ENCODE measurements around the gene ARID1B. TPM values are rescaled to one million over a fixed set of nuclear protein-coding genes. Genes with fewer than 3 reads are reported as not detected.

Gene ARID1B
- total RNA-seq, 1 experiment from 2014 or later, result 63.9 TPM

- POLR2A ChIA-PET, result no interaction called here
- Mint-ChIP-seq H3K4me1 (ENCODE audit: insufficient read depth, unreplicated experiment) (peaks cover 12% of the 10 kb centered on the region), H3K9me3 (ENCODE audit: unreplicated experiment) (no peaks in the 10 kb centered on the region), H3K36me3 (ENCODE audit: insufficient read depth, unreplicated experiment) (peaks cover 17% of the 10 kb centered on the region), H3K27ac (ENCODE audit: low read depth, unreplicated experiment) (no peak overlapping the region), H3K4me3 (ENCODE audit: unreplicated experiment) (no peak overlapping the region), H3K27me3 (ENCODE audit: insufficient read depth, unreplicated experiment) (no peaks in the 10 kb centered on the region)
- BruUV-seq (replicated peaks), result no TSS peak
- CTCF ChIA-PET, result no interaction called here
- intact Hi-C loops (cut with micrococcal nuclease), result no loop called here
- no peak for TF ChIP-seq CTCF (IDR thresholded peaks at IDR 0.05; ENCODE audit: unreplicated experiment)
- DNase-seq (ENCODE audit: unreplicated experiment), result no peak
These were observed 296.4 kb downstream of the ARID1B start for GRCh38 chr6:157073596-157073995.

GRCh38 chr6:157074969-157075368, 297.8 kb downstream of the ARID1B start:
- POLR2A ChIA-PET, result no interaction called here
- CTCF ChIA-PET, result no interaction called here
- Mint-ChIP-seq H3K4me1 (ENCODE audit: insufficient read depth, unreplicated experiment) (peaks cover 6% of the 10 kb centered on the region), H3K4me3 (ENCODE audit: unreplicated experiment) (no peak overlapping the region), H3K27ac (ENCODE audit: low read depth, unreplicated experiment) (no peak overlapping the region), H3K9me3 (ENCODE audit: unreplicated experiment) (no peaks in the 10 kb centered on the region), H3K36me3 (ENCODE audit: insufficient read depth, unreplicated experiment) (peaks cover 17% of the 10 kb centered on the region), H3K27me3 (ENCODE audit: insufficient read depth, unreplicated experiment) (no peaks in the 10 kb centered on the region)
- no peak for TF ChIP-seq CTCF (IDR thresholded peaks at IDR 0.05; ENCODE audit: unreplicated experiment)
- no TSS peak for BruUV-seq (replicated peaks)
- intact Hi-C loops (cut with micrococcal nuclease), result no loop called here
- no peak for DNase-seq (ENCODE audit: unreplicated experiment)

- peak; percentile 24 for DNase-seq (ENCODE audit: unreplicated experiment)
These were observed 298.6 kb downstream of the ARID1B start for GRCh38 chr6:157075549-157076450.

GRCh38 chr6:157076451-157076822, 299.3 kb downstream of the ARID1B start:
- BruUV-seq (replicated peaks), result no TSS peak
- no peak for DNase-seq (ENCODE audit: unreplicated experiment)
- no peaks in the 10 kb centered on the region for H3K9me3 Mint-ChIP-seq (ENCODE audit: unreplicated experiment)
- CTCF ChIA-PET, result no interaction called here
- intact Hi-C loops (cut with micrococcal nuclease), result no loop called here
- H3K36me3 Mint-ChIP-seq (ENCODE audit: insufficient read depth, unreplicated experiment), result peaks cover 8% of the 10 kb centered on the region
- H3K27ac Mint-ChIP-seq (ENCODE audit: low read depth, unreplicated experiment), result no peak overlapping the region
- H3K27me3 Mint-ChIP-seq (ENCODE audit: insufficient read depth, unreplicated experiment), result no peaks in the 10 kb centered on the region
- POLR2A ChIA-PET, result no interaction called here
- no peak overlapping the region for H3K4me3 Mint-ChIP-seq (ENCODE audit: unreplicated experiment)
- peaks cover 6% of the 10 kb centered on the region for H3K4me1 Mint-ChIP-seq (ENCODE audit: insufficient read depth, unreplicated experiment)
- no peak for TF ChIP-seq CTCF (IDR thresholded peaks at IDR 0.05; ENCODE audit: unreplicated experiment)

More at GRCh38 chr6:157075549-157076450, 298.6 kb downstream of the ARID1B start:
- no peak for TF ChIP-seq CTCF (IDR thresholded peaks at IDR 0.05; ENCODE audit: unreplicated experiment)
- no peak overlapping the region for H3K27ac Mint-ChIP-seq (ENCODE audit: low read depth, unreplicated experiment)
- intact Hi-C loops (cut with micrococcal nuclease), result no loop called here
- BruUV-seq (replicated peaks), result no TSS peak
- no peak overlapping the region for H3K4me3 Mint-ChIP-seq (ENCODE audit: unreplicated experiment)
- POLR2A ChIA-PET, result no interaction called here
- H3K4me1 Mint-ChIP-seq (ENCODE audit: insufficient read depth, unreplicated experiment), result peaks cover 6% of the 10 kb centered on the region
- no peaks in the 10 kb centered on the region for H3K9me3 Mint-ChIP-seq (ENCODE audit: unreplicated experiment)
- no peaks in the 10 kb centered on the region for H3K27me3 Mint-ChIP-seq (ENCODE audit: insufficient read depth, unreplicated experiment)
- CTCF ChIA-PET, result no interaction called here
- peaks cover 14% of the 10 kb centered on the region for H3K36me3 Mint-ChIP-seq (ENCODE audit: insufficient read depth, unreplicated experiment)

Measured in MCF 10A (cell line).